OCI-M2 (cell line): ENCODE data around the gene LOXL1.

ENCODE experiments used
- DNase-seq: peaks from one replicate; lab custom pipeline; 2025; ENCODE audit not compliant: unreplicated experiment; lab: John Stamatoyannopoulos, UW

Gene LOXL1

GRCh38 chr15:73991726-73992593 lies 65.7 kb downstream of the LOXL1 start, which contains the start of gene STOML1:
Gene STOML1 (minus strand): TSS chr15:73992295. CDS start chr15:73992223, 72 bp downstream.
- DNase-seq: peak; percentile 35

GRCh38 chr15:73992594-73992898 lies 66.3 kb downstream of the LOXL1 start:
- no peak for DNase-seq

GRCh38 chr15:73993211-73993994 lies 67.1 kb downstream of the LOXL1 start:
- no peak for DNase-seq

- DNase-seq: no peak
These were observed 68.2 kb downstream of the LOXL1 start, which contains the start of gene PML for GRCh38 chr15:73994413-73994883. Gene PML (plus strand): TSS chr15:73994716. CDS start chr15:73994813, 97 bp downstream.

GRCh38 chr15:73994912-73995622 lies 68.8 kb downstream of the LOXL1 start:
- DNase-seq: no peak

GRCh38 chr15:73996267-73996666 lies 70.0 kb downstream of the LOXL1 start:
- DNase-seq: no peak

- no peak for DNase-seq
These were observed 70.7 kb downstream of the LOXL1 start for GRCh38 chr15:73996939-73997338.

- DNase-seq: no peak
These were observed 71.7 kb downstream of the LOXL1 start for GRCh38 chr15:73997986-73998385.
